ENCODE measurements around the gene EGFR.

The EGFR gene

GRCh38 chr7:55026086-55026790 is 7.4 kb downstream of the EGFR start:
- TF ChIP-seq, protein P1, sequence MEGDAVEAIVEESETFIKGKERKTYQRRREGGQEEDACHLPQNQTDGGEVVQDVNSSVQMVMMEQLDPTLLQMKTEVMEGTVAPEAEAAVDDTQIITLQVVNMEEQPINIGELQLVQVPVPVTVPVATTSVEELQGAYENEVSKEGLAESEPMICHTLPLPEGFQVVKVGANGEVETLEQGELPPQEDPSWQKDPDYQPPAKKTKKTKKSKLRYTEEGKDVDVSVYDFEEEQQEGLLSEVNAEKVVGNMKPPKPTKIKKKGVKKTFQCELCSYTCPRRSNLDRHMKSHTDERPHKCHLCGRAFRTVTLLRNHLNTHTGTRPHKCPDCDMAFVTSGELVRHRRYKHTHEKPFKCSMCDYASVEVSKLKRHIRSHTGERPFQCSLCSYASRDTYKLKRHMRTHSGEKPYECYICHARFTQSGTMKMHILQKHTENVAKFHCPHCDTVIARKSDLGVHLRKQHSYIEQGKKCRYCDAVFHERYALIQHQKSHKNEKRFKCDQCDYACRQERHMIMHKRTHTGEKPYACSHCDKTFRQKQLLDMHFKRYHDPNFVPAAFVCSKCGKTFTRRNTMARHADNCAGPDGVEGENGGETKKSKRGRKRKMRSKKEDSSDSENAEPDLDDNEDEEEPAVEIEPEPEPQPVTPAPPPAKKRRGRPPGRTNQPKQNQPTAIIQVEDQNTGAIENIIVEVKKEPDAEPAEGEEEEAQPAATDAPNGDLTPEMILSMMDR (IDR thresholded peaks at IDR 0.05; ENCODE audit: control insufficient read depth, extremely low read depth, insufficient read depth) = no peak
- no peak overlapping the region for H3K4me3 ChIP-seq (ENCODE audit: low read depth, low read length)
- DNase-seq (ENCODE audit: low read depth) = no peak

DNA sequence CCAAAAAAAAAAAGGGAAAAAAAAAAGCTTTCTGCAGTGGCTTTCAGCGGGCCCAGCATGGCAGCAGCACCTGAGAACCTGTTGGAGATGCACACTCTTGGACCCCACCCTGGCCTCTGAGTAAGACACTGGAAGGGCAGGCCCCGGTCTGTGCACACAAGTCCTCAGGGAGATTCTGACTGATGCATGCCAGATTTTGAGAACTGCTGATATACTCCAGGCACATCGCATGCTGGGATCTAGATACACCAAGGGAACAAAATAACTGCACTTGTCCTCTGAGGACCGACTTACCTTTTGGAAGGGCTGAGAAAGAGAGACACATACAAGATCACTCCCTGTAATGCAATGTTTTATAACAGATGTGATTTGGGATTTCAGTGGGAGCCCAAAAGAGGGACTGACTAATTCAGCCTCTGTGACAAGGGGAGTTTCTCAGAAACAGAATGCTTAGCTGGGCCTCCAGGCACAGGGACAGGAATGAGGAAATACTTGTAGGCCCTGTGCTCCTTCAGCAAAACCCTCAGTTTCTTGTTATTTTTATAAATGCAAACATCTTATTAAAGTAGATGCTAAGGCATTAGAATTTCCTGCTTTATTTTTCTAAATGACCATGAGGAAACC is 8.2 kb downstream of the EGFR start:
- TF ChIP-seq, protein P1 (IDR thresholded peaks at IDR 0.05; ENCODE audit: control insufficient read depth, extremely low read depth, insufficient read depth) = no peak
- DNase-seq (ENCODE audit: low read depth) = no peak
- H3K4me3 ChIP-seq (ENCODE audit: low read depth, low read length) = no peak overlapping the region

- DNase-seq (ENCODE audit: low read depth) = no peak
- H3K4me3 ChIP-seq (ENCODE audit: low read depth, low read length) = no peak overlapping the region
- TF ChIP-seq, protein P1 (IDR thresholded peaks at IDR 0.05; ENCODE audit: control insufficient read depth, extremely low read depth, insufficient read depth) = no peak
Observed at GRCh38 chr7:55028011-55028410, 9.2 kb downstream of the EGFR start.

- peak; percentile 36 for DNase-seq (ENCODE audit: low read depth)
- no peak overlapping the region for H3K4me3 ChIP-seq (ENCODE audit: low read depth, low read length)
- TF ChIP-seq, protein P1 (IDR thresholded peaks at IDR 0.05; ENCODE audit: control insufficient read depth, extremely low read depth, insufficient read depth) = no peak
Observed at GRCh38 chr7:55030314-55030713, 11.5 kb downstream of the EGFR start.

DNA sequence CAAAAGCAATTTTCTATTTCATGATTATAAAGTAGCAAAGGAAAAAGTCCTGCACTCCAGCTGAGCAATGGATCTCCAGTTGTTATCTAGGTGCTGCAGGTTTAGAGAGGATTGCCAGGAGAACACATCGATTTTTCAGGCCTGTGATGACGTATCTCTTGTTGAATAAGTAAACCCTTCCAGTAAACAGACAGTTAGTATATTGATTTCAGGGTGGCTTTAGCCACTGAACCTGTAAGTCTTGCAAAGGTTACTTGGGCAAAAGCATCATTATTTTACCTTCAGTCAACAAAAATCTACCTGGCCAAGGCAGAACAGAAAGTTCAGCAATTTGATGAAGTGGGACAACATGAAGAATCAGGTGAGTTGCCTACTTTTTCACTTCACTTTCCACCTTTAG is 12.3 kb downstream of the EGFR start:
- DNase-seq (ENCODE audit: low read depth) = no peak
- TF ChIP-seq, protein P1 (IDR thresholded peaks at IDR 0.05; ENCODE audit: control insufficient read depth, extremely low read depth, insufficient read depth) = no peak
- no peak overlapping the region for H3K4me3 ChIP-seq (ENCODE audit: low read depth, low read length)

GRCh38 chr7:55032069-55032699 is 13.4 kb downstream of the EGFR start:
- no peak for DNase-seq (ENCODE audit: low read depth)
- no peak overlapping the region for H3K4me3 ChIP-seq (ENCODE audit: low read depth, low read length)
- TF ChIP-seq, protein P1 (IDR thresholded peaks at IDR 0.05; ENCODE audit: control insufficient read depth, extremely low read depth, insufficient read depth) = no peak

Measured in LNCaP clone FGC (cell line).